Esophagus muscularis mucosa (tissue), 4 donors: ENCODE results near the gene POU3F1. TPM values are rescaled to one million over a fixed set of nuclear protein-coding genes. Genes with fewer than 3 reads are reported as not detected.

Source experiments
- DNase-seq: peaks from one replicate; pipeline ENCODE4 v3.0.0-alpha.2; 2017; ENCODE audit errors: extremely low spot score
- H3K27ac ChIP-seq, 4 donors: fragments of 200-600 bp; sonication (generic); replicated peaks in 1 of 4; 1 replicate in 3 of 4; 2 replicates in 1 of 4; pipeline ENCODE4 v1.5.1; 2016 to 2019; ENCODE audit warnings: mild to moderate bottlenecking in 1 of 4
- H3K27me3 ChIP-seq, 4 donors: fragments of 200-600 bp; sonication (generic); one replicate each; pipeline versions ENCODE4 v1.5.1 to v1.6.0; 2016 to 2019
- H3K36me3 ChIP-seq, 4 donors: fragments of 200-600 bp; sonication (generic); one replicate each; pipeline ENCODE4 v1.5.1; 2016 to 2019
- H3K4me1 ChIP-seq, 4 donors: fragments of 200-600 bp; sonication (generic); one replicate each; pipeline ENCODE4 v1.5.1; 2016 to 2019
- H3K4me3 ChIP-seq, 4 donors: fragments of 200-600 bp; sonication (generic); 1 replicate in 2 of 4; 2 replicates in 2 of 4; pipeline ENCODE4 v1.5.1; 2016 to 2019; ENCODE audit warnings: mild to moderate bottlenecking in 4 of 4, moderate library complexity in 1 of 4
- H3K9me3 ChIP-seq, 4 donors: fragments of 200-600 bp; sonication (generic); 1 replicate in 3 of 4; 2 replicates in 1 of 4; pipeline ENCODE4 v1.5.1; 2016 to 2019
- CTCF ChIP-seq, 3 experiments: fragments of 200-600 bp in 2 of 3; fragments of 450-650 bp in 1 of 3; sonication (generic) in 2 of 3; IDR thresholded peaks; one replicate each; pipeline ENCODE4 v1.5.1; 2017 to 2019; ENCODE audit warnings: antibody characterized with exemption in 3 of 3, mild to moderate bottlenecking in 2 of 3, moderate library complexity in 1 of 3
- EP300 ChIP-seq: sonication (generic); formaldehyde crosslinking; IDR thresholded peaks from one replicate; pipeline ENCODE4 v1.6.1; 2017; ENCODE audit warnings: antibody characterized with exemption
- POLR2A ChIP-seq: fragments of 450-650 bp; IDR thresholded peaks from one replicate; pipeline ENCODE4 v1.6.1; 2017; ENCODE audit warnings: antibody characterized with exemption, moderate library complexity, mild to moderate bottlenecking, low read depth
- POLR2AphosphoS5 ChIP-seq, 2 donors: sonication (generic); formaldehyde crosslinking; IDR thresholded peaks; one replicate each; pipeline ENCODE4 v1.6.1; 2017; ENCODE audit warnings: antibody characterized with exemption in 2 of 2
- WGBS: methylation state at CpG from one replicate; pipeline ENCODE4 v1.1.5; 2018; 5-methylcytosine and 5-hydroxymethylcytosine counted together
- intact Hi-C: fragments of 100-400 bp; cut with DNase I; formaldehyde crosslinking; loops from one replicate; pipeline ENCODE4 v1.15.1; 2023
- total RNA-seq, 4 donors: library from RNA; depleted of rRNA; stranded (reverse); fragments of >200 nt; gene quantifications; one replicate each; pipeline versions ENCODE4 v1.1.0 to v1.2.1, GENCODE V29; 2016

The POU3F1 gene
- total RNA-seq, 4 donors from 2014 or later, result 0.29 to 1.3 (median 0.33) TPM; not detected in 1

- 10% methylated on average over 6 of the region's 6 CpGs for WGBS
- H3K27me3 ChIP-seq, result peaks cover 0 to 44% (median 2%) of the 10 kb centered on the region in 4 donors
- intact Hi-C loops, result no loop called here
- no peaks in the 10 kb centered on the region for H3K9me3 ChIP-seq
- DNase-seq, result no peak
- H3K4me1 ChIP-seq, result no peaks in the 10 kb centered on the region
- no peaks in the 10 kb centered on the region for H3K36me3 ChIP-seq
- H3K27ac ChIP-seq, result no peak overlapping the region
- TF ChIP-seq CTCF (IDR thresholded peaks at IDR 0.05) (no peak), POLR2AphosphoS5 (IDR thresholded peaks at IDR 0.05) (no peak), EP300 (no peak), POLR2A (no peak)
- H3K4me3 ChIP-seq, result no peak overlapping the region
These were observed 29.4 kb upstream of the POU3F1 start for GRCh38 chr1:38076038-38076437.

- DNase-seq, result no peak
- 87% methylated on average over 5 of the region's 5 CpGs for WGBS
- Histone ChIP-seq H3K36me3 (no peaks in the 10 kb centered on the region), H3K4me1 (no peaks in the 10 kb centered on the region), H3K9me3 (no peaks in the 10 kb centered on the region), H3K27me3 (peaks cover 0 to 50% (median 2%) of the 10 kb centered on the region in 4 donors), H3K4me3 (no peak overlapping the region), H3K27ac (no peak overlapping the region)
- no peak for TF ChIP-seq CTCF (IDR thresholded peaks at IDR 0.05)
- no peak for TF ChIP-seq EP300
- no peak for TF ChIP-seq POLR2A
- TF ChIP-seq POLR2AphosphoS5 (IDR thresholded peaks at IDR 0.05), result no peak
- intact Hi-C loops, result no loop called here
These were observed 28.6 kb upstream of the POU3F1 start for GRCh38 chr1:38075191-38075590.

- WGBS, result 74% methylated on average over 4 of the region's 4 CpGs
- H3K27ac ChIP-seq, result no peak overlapping the region
- no peak overlapping the region for H3K4me3 ChIP-seq
- H3K27me3 ChIP-seq, result peaks cover 0 to 59% (median 2%) of the 10 kb centered on the region in 4 donors
- H3K9me3 ChIP-seq, result no peaks in the 10 kb centered on the region
- H3K4me1 ChIP-seq, result no peaks in the 10 kb centered on the region
- DNase-seq, result no peak
- intact Hi-C loops, result no loop called here
- TF ChIP-seq CTCF (IDR thresholded peaks at IDR 0.05), result no peak
- TF ChIP-seq EP300, result no peak
- TF ChIP-seq POLR2A, result no peak
- no peak for TF ChIP-seq POLR2AphosphoS5 (IDR thresholded peaks at IDR 0.05)
- H3K36me3 ChIP-seq, result no peaks in the 10 kb centered on the region
These were observed 27.7 kb upstream of the POU3F1 start for GRCh38 chr1:38074302-38074677.

- WGBS, result 40% methylated on average over 9 of the region's 9 CpGs
- intact Hi-C loops, result no loop called here
- TF ChIP-seq POLR2AphosphoS5 (IDR thresholded peaks at IDR 0.05), result no peak
- TF ChIP-seq EP300, result no peak
- no peak for TF ChIP-seq CTCF (IDR thresholded peaks at IDR 0.05)
- no peak for TF ChIP-seq POLR2A
- peaks cover 0 to 65% (median 2%) of the 10 kb centered on the region in 4 donors for H3K27me3 ChIP-seq
- no peak for DNase-seq
- H3K4me1 ChIP-seq, result no peaks in the 10 kb centered on the region
- no peak overlapping the region for H3K4me3 ChIP-seq
- no peaks in the 10 kb centered on the region for H3K36me3 ChIP-seq
- H3K27ac ChIP-seq, result no peak overlapping the region
- H3K9me3 ChIP-seq, result no peaks in the 10 kb centered on the region
These were observed 27.1 kb upstream of the POU3F1 start for GRCh38 chr1:38073534-38074301.

GRCh38 chr1:38072858-38073257 lies 26.3 kb upstream of the POU3F1 start:
- WGBS, result 74% methylated on average over 2 of the region's 2 CpGs
- intact Hi-C loops, result no loop called here
- TF ChIP-seq POLR2A, result no peak
- TF ChIP-seq POLR2AphosphoS5 (IDR thresholded peaks at IDR 0.05), result no peak
- no peak for TF ChIP-seq EP300
- no peak for TF ChIP-seq CTCF (IDR thresholded peaks at IDR 0.05)
- Histone ChIP-seq H3K36me3 (no peaks in the 10 kb centered on the region), H3K9me3 (no peaks in the 10 kb centered on the region), H3K4me3 (no peak overlapping the region), H3K27me3 (peaks cover 0 to 74% (median 2%) of the 10 kb centered on the region in 4 donors), H3K27ac (no peak overlapping the region), H3K4me1 (no peaks in the 10 kb centered on the region)
- no peak for DNase-seq
